Measurements from ENCODE around the gene ALG1L2.
"Not testable (repeated sequence)": the region's sequence is repeated elsewhere in the genome, so short reads cannot be mapped to it uniquely, and the experiment has no call there.

Gene ALG1L2

GRCh38 chr3:130094491-130094941, 12.9 kb downstream of the ALG1L2 start:
- not testable (repeated sequence) for DNase-seq

DNA sequence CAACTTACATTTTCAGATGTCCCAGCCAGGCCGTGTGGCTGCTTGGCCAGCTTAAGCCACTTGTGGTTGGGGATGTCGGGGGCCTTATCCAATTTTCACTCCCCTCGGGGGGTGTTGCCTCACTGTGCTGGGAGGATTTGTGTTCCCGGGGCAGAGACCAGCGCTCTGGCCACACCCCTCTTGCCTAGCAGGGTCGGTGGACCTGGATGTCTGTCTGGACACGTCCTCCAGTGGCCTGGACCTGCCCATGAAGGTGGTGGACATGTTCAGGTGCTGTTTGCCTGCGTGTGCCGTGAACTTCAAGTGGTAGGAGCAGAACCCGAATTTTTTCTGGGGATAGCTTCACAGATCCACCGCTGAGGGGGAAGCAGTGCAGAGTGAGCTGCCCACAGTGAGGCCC, 14.2 kb downstream of the ALG1L2 start:
- DNase-seq, result not testable (repeated sequence)

DNA sequence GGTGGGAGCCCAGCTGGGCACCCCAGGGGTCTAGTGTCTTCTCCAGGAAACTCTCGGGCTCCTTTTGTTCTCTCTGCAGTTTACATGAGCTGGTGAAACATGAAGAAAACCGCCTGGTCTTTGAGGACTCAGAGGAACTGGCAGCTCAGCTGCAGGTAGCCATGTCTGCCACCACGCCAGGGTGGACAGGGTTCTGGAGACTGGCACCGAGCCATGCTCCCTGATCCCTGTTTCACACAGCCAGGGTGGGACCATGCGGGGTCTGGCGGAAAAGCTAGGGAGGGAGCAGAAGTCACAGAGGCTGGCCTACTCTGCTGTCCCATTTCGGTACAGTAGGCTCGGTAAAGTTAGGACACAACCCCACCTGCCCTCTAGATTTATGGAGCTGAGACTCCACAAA, 15.5 kb downstream of the ALG1L2 start:
- DNase-seq, result not testable (repeated sequence)

DNA sequence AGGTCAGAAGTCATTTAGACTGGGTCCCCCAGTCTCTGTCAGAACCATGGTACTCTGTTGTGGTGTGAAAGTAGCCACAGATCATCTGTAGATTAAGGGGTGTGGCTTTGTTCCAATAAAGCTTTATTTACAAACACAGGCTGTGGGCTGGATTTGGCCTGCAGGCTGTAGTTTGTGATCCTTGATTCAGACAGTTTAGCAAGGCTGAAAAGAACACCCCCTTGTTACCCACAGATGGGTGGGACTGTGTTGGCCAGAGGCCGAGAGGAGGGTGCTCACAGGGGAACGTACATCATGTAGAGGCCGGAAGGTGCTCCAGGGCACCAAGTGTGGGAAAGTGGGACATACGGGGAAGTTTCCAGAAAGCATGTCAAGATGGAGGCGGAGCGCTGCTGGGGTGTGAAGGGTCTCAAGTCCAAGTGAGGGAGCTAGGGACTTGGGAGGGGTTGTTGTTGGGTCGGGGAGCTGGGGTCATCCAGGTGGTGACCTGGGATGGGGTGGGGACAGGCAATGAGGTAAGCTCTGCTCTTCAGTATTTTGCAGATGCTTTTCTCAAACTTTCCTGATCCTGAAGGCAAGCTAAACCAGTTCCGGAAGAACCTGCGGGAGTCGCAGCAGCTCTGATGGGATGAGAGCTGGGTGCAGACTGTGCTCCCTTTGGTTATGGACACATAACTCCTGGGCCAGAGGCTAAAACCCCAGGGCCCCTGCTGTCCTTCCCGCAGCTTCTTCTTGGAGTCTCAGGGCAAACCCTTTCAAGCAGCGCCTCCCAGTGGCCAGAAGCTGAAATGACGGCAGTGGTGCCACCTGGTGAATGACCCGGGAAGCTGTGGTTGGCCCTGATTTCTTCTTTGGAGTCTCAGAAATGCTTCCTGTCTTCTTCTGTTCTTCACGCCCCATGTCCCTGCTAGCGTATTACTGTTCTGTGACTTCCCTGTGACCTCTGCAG, 16.3 kb downstream of the ALG1L2 start:
- not testable (repeated sequence) for DNase-seq

DNA sequence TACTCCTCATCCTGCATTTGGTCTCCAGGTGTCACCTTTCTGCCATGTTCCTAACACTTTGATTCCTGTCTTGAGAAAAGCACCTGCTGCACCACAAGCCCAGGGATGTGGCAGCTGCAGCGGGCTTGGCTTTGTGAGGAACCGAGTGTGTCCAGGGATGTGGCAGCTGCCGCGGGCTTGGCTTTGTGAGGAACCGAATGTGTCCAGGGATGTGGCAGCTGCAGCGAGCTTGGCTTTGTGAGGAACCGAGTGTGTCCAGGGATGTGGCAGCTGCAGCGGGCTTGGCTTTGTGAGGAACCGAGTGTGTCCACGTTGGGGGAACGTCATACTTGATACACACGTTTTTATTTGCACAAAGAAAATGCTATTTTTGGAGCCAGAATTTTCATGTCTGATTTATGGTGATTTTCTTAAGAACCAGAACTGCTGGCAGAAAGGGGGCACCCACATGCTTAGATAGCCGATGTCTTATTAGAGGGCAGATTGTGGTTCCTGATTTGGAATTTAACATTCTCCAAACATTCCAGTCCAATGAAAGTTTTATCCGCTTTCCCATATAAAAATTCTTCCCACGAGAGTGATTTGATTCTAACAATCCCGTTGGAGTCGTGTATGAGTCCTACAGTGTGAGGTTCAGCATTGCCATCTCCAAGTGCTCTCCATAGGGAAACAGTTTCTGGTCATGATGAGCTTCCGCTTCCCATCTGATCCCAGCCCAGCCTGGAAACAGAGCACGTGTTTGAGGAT, 17.2 kb downstream of the ALG1L2 start:
- not testable (repeated sequence) for DNase-seq

GRCh38 chr3:130102545-130102944, 20.9 kb downstream of the ALG1L2 start:
- not testable (repeated sequence) for DNase-seq

- DNase-seq, result not testable (repeated sequence)
Observed at GRCh38 chr3:130104191-130104590, 22.6 kb downstream of the ALG1L2 start.

DNA sequence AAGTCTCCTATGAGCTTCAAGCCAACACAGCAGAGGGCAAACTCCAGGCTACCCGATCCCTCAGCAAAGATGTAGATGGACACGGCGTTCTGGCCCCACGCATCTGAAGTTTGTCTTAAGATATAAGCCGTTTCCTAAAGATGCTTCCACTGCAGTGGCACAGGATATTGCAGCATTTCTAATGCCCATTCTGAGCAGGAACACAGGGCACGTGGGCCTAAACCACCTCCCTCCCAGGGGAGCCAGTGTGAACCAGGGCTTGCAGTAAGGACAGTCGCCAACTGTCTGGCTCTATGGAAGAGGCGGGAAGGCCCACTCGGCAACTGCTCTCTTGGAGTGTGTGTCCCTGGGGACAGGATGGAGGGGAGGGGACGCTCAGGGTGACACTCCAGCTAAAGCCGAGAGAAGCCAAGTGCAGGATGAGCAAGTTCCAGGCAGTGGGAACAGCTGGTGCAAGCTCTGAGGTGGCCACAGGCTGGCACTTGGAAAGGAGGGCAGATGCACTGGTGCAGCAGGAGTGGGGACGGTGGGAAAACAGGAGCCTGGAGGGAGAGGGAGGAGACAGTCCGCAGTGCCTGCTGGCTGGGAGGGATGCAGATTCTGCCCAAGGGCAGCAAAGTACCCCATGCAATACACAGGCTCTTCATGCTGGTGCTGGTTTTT, 25.8 kb downstream of the ALG1L2 start:
- not testable (repeated sequence) for DNase-seq

DNA sequence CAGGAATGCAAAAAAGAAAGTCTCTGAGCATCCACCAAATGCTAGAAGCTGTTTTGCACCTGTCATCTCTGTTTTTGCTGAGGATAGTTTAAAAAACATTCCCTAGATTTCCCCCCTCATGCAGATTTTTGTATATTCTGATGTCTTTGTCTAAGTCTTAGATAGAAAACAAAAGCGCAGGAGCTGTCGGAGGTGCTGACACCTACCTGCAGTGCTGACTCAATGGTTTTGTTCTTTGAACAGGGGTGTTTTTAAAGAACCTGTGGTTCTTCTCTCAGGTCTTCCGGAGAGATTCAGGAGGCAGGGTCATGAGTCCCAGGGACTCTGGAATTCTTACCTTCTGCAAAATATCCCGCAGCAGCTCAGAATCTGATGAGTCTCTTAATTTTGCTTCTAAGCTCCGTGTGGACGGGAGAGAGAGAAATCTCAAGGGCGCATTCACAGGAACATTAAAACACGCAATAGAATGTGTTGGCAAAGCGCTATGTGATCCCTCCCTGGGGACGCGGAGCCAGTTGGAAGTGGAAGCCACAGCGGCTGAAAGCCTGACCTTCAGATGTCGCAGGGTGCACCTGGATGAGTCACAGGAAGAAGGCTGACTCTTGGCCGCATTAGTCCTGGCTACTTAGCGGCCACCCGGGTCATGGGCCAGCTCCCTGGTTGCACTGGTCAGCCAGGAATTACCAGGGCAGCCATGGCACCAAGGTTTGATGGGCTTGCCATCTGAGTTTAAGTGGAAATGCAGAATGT, 27.4 kb downstream of the ALG1L2 start:
- DNase-seq, result not testable (repeated sequence)

DNA sequence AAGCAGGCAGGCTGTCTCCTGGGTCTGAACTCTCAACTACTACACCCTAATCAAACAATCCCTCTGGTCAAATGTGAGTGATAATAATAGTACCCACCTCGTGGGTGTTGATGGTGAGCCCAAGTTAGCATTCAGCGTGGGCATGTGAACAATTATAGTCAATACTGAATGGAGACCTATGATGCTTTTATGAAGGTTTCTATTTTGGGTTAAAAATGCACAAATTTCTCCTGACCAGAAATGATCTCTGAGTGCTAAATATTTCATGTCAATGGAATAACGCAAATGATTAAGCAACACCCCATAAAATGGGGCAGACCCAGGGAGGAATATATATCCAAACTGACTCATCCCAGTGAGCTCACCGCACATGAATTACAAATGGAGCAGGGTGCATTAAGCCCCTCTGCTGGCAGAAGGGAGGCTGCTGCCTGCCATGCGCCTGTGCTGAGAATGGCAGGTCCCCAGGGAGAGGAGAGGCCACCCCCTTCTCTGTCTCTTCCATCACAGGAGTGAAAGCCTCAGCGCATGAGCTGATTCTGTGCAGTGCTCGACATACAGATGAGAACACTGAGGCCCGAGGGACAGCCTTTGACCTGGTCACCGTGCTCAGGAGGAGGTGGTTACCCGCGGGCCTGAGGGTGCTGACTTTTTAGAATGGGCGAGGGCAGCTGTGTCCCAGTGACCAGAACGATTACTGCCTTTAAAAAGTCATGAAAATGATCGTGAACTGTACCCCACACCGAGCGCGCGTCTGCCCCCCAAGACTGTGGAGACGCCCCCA, 28.9 kb downstream of the ALG1L2 start:
- peak in 1 of 2 experiments; percentile 34 for DNase-seq

DNA sequence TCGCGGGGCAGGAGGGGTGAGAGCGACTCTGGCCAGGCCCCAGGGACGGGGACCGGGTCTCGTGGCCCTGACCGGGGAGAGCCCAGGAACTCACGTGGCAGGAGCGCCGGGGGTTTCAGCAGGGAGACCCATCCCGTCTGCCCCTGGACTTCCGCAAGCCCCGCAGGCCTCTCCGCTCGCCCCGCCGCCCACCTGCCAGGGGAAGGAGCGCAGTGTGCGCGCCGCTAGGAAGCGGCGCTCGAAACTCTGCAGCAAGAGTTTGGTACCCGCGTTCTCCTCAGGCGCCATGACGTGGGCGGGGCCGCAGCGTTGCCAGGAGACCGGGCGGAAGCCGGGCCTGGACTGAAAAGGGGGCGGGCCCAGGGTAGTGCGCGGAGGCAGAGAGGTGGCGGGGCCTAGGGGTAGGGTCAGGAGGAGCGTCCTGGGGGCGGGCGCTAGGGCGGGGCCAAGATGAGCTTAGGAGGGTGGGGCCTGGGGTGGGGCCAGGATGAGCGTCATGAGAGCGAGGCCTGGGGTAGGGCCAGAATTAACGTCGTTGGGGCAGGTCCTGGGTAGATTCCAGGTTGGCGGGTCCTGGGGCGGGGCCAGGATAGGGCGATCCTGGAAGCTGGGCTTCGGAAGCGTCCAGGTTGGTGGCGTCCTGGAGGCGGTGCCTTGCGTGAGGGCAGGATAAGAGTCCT, 29.7 kb downstream of the ALG1L2 start:
- peak; percentile 95 to 98 for DNase-seq

GRCh38 chr3:130111865-130112747, 30.5 kb downstream of the ALG1L2 start:
- DNase-seq, result peak; percentile 94 to 98

- not testable (repeated sequence) for DNase-seq
Observed at GRCh38 chr3:130112748-130113073, 31.1 kb downstream of the ALG1L2 start.

DNA sequence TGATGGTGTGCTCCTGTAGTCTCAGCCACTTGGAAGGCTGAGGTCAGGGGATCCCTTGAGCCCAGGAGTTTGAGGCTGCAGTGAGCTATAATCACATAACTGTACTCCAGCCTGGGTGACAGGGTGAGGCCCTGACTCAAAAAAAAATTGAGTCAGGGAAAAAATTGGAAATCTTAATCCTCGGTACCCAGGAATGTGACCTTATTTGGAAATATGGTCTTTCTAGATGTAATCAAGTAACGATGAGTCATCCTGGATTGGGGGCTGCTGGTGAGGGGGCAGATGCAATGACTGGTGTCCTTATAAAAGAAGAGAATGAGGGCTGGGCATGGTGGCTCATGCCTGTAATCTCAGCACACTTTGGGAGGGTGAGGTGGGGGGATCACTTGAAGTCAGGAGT, 33.8 kb downstream of the ALG1L2 start:
- not testable (repeated sequence) for DNase-seq

GRCh38 chr3:130117933-130118332, 36.3 kb downstream of the ALG1L2 start:
- DNase-seq, result no peak

DNA sequence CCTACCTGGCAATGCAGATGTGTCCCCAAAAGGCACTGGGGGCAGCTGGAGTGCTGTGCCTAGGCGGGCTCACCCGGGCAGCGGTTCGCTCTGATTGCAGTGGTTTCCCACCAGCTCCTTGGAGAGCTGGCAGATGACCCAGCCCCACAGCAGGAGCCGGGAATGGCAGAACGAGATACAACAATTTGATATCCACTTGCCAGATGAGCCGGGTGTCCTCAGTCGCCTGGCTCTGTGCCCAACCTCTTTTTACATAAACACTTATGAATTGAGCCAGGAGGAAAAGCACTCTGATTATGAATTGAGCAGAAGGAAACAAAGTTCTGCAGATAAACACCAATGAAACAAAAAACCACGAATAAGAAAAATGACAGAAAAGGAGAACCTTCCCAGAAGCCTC, 38.2 kb downstream of the ALG1L2 start:
- peak; percentile 20 to 64 for DNase-seq

GRCh38 chr3:130120291-130120690, 38.7 kb downstream of the ALG1L2 start:
- DNase-seq, result not testable (repeated sequence)

DNA sequence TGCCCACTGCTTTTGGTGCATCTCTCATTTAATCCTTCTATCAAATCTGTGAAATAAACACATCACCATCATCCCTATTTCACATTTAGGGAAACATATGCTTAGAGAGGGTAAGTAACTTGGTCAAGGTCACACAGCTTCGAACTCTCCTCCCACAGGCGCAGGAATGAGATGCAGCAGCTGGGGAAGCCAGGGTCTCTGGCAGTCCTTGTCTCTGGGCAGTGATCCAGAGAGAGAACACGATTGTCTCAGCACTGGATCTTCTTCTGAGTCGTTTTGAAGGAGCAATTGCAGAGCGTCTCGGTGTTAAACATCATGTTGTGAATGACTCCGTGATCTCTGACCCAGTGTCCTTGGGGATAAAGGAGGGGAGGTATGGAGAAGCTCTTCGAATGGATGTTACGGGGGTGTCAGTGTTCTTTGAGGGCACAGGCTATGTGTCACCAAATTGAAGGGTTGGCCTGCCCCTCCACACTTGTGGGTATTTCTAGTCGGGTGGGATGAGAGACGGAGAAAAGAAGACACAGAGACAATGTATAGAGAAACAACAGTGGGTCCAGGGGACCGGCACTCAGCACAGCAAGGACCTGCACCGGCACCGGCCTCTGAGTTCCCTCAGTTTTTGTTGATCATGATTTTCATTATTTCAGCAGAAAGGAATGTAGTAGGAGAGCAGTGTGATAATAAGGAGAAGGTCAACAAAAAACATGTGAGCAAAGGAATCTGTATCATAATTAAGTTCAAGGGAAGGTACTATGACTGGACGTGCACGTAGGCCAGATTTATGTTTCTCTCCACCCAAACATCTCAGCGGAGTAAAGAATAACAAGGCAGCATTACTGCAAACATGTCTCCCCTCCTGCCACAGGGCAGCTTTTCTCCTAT, 41.5 kb downstream of the ALG1L2 start:
- not testable (repeated sequence) for DNase-seq

DNA sequence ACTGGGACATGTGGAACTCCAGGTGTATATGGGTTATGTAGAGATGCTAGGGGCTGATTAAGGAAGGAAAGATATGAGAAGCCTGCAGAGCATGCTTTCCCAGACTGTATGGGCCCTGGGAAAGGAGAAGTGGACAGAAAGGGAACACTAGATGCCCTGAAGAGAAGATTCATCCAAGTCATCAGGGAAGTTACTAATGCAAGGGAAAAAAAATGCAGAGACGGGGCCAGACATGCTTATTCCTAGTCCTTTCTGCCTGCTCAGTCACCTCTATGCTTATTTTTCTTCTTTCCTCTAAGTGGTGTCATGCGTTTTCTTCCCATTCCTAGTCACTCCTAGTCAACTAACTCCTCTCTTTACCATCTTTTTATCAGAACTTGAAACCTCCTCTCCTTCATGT, 43.8 kb downstream of the ALG1L2 start:
- not testable (repeated sequence) for DNase-seq

Data from NCI-H446 (cell line).